COLO668 (cell line): ENCODE data around the gene LPAR1.

Experiments
- DNase-seq: peaks from one replicate; lab custom pipeline; 2025; ENCODE audit not compliant: unreplicated experiment; lab: John Stamatoyannopoulos, UW

The LPAR1 gene

DNA sequence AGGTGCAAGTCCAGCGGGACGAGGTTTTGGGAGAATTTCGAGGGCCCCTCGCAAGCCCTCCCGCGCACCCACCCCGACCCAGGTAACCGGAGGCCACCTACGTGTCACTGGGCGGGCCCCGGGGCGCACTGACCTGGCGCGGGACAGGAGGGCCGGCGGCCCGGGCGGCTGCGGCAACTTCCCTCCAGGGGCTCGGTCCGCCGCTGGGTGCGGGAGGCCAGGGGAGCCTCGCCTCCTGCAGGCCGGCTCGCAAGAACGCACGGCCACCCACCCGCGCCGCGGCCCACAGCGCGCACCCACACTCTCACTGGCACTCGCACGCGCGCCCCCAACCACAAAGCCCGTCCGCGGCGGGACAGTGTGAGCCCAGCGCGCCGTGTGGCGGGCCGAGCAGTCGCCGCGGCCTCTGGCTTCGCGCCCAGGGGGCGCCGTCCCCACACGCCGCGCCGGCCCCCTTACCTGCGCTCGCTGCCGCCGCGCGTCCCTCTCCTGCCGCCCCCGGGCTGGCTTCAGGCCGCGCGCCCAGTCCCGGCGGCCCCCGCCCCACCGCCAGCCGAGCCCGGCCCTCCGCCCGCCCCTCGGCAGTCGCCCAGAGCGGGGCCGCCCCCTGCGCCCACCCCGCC is 451 bp downstream of the LPAR1 start:
- peak; percentile 80 for DNase-seq

DNA sequence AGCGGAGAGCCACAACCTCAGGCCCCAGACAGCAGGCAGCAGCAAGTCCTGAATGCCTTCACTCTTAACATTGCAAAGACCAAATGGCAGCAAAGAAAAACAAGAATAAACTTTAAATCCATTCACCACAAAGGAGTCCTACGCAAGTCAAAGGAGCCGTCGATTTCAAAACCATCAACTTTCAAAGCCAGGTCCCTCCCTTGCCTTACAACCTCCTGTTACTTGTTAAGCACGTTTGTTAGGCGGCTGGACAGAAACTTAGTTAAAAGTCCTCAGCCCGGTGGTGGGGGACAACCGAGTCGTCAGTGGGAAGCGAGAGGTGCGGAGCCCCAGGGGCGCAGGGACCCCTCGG is 938 bp downstream of the LPAR1 start:
- peak; percentile 17 for DNase-seq

DNA sequence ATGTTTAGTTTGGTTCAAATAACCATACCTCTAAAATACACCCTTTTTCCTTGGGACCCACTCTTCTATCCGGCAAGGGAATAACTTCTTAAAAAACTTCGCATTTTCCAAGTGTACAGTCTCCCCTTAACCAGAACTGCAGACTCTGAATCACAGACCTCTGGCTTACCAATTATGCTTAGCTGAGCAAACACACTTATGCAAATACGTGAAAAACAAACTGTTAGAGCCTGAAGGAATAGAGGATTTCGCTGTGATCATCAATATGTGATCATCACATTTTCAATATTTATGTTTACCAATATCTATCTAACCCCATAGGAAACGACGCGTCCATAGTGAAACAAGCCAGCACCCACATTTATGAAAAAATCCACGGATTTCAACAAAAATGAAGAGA is 1.3 kb downstream of the LPAR1 start:
- DNase-seq, result no peak

DNA sequence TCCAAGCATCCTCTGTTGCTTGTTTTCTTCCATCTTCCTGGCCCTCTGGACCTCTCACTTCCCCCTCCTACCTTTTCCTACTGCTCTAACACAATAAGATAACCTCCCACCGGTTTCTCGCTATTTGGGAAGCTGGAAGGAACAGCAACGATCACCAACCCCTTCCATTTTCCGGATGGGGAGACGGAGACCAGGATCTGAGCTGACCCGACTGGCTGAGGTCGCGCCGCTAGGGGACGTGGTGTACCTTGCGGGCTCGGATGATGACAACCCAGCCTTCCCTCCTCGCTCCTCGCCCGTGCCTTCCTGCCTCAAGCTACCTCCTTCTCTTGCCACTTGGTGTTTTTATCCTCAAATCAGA is 1.9 kb downstream of the LPAR1 start:
- DNase-seq, result peak; percentile 80

DNA sequence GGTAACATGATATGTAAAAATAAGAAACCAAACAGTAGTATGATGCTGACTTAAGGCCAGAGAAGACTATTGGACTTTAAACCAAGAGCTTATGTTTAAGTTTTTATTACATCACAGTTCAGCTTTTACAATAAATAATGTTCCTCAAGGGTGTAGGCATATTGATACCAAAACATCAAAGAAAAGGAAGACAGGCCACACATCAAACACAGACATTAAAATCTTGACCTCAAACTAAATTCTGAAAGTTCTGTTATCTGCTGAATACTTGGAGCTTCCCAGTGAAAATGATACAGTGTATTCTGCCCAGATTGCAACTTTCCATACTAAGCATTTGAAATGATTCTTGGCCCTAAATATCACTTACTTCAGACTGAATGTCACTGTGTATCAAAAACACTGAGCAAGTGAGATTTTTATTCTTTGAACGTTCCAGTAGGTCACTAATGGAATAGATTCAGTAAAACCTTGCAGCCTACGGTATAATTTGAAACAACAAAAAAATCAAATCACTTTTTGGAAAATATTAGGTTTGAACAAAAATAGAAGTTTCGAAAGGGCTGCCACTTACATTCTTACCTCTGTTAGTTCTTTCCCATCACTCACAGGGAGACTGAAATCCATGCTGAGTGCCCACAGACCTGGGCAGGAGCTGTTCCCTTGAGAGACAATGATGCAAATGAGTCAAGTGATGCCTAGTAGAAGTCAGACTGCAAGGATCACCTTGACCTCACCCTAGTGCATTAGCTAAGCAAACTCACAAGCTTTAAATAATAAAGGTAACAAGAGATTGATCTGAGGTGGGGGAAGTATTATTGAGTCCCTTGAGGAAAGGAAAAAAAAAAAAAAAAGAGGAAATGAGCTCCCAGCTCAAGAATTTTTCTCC is 2.5 kb downstream of the LPAR1 start:
- no peak for DNase-seq

DNA sequence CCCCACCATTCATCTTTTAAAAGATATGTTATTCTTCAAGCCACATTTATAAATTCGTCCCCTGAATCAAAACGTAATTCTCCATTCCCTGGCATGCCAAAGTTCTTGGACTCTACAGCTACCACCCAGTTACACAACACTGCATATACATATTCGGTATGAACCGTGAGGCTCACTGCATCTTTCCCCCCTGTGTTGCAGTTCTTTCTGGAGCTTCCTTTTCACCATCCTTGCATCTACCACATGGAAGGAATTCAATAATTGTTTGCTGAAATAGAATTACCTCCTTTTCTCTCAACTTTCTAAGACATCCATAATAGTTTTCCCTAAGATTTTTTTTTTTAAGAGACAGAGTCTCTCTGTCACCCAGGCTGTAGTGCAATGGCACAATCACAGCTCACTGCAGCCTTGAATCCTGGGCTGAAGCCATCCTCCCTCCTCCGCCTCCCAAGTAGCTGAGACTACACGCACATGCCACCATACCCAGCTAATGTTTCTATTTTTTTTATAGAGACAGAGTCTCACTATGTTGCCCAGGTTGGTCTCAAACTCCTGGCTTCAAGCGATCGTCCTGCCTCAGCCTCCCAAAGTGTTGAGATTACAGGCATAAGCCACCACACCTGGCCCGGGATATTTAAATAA is 3.3 kb downstream of the LPAR1 start:
- DNase-seq, result no peak

DNA sequence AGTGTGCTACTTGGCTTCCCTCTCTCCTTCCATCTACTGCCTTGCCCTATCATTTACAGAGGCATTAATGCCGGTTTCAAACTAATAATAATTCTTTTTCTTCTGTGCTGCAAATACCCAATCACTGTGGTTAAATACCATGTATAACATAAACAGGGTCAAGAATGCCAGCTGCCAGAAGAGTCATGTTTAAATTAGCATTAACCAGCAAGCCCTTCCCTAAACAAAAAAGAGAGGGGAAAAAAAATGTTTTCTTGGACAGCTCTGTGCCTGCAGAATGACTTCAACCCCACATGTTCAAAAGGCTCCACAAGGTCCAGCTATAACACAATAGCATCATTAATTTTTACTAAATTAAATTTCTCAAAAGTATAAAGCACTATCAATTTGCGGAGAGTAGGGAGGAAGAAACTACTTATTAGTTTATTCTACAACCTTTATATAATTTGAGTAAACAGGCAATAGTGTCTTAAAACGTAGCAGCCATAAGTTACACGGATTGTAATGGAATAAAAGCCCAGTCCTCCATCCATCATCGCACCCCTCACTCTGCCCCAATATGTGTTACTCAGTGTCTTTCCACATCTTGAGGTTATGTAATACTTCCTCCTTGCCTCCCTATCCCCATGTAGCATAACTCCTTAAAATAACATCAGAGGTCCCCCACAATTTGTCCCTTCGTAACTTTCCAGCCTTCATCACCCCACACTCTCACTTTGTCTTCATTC is 3.9 kb downstream of the LPAR1 start:
- DNase-seq, result no peak

DNA sequence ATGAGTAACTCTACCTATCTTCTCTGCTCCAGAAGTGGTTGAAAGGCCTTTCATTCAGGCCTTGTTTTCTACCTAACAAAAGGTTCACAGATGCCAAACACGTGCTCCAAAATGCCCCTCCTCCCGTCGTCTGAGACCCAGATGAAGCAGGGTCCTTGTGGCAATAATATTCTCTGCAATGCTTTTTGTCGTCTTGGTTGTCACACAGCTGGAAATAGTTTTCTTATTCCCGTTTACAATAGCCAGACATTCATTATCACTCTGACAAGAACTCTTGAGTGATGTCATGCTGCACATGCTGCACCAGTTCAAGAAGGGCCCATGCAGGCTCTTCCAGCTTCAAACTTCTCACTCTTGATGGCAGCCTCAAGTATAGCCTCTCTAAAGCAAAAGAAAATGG is 7.8 kb downstream of the LPAR1 start:
- DNase-seq, result no peak

DNA sequence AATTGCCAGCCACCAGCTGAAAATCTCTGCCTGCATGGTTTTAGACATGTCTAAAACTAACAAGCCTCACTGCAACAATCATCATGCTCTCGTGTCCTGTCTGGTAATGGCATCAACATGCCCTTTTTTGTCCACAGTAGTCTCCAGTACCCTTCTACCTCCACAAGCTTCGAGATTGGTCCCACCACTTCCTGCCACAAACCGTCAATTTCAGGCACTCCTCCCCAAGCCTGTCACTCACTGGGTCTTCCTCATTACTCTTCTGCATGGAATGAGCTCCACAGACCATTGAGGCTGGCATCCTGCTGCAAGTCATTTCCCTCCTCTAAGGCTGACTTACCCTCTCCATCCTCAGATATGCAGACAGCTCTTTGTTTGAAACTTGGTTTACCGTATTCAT is 9.0 kb downstream of the LPAR1 start:
- no peak for DNase-seq

DNA sequence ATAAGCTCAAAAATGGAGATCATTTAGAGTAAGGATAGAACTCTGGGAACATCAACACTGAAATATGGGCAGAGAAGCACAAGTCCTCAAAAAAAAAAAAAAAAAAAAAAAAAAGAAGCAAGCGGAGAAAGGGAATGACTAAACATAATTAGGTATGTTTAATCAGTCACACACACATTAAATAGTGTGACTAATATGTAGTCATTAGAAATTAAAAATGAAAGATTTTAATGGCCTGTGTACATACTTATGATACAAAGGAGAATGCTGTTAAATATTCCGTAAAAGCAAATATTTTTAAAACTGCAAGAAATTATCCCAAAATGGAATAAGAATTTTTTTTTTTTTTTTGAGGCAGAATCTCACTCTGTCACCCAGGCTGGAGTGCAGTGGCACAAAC is 10.5 kb downstream of the LPAR1 start:
- DNase-seq, result no peak

DNA sequence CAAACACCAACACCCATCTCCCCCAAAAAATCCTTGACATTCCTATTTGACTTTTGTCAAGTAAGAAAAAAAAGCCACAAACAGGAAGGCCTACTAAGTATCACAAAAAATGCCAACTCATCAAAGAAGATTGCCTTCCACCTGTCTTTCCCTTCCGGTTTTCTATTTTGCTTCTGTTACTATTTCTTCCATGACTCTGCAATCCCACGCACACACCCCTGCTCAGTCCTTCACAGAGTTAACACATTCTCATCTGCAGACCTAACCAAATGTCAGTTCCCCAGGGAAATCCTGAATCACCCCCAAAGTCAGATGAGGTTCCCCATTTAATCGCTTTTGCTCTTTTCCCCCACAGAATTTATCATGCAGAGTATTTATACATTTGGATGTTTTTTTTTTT is 15.1 kb downstream of the LPAR1 start:
- DNase-seq, result no peak

DNA sequence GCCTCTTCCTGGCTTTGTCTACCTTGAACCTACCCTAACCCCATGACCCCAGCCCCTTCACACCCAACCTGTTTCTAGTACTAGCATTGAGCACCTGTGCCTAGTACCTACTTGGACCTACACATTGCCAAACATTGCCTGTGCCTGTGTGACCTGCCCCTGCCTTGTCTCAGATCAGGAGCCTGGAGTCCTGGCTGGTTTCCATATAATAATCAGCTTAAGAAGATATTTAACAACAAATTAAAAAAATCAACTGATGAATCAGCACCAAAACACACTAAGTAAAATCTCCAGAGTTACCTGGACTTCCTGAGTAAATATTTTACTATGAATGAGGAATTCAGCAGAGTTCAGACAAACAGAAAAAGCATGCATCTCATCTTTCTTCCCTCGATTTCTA is 17.7 kb downstream of the LPAR1 start:
- no peak for DNase-seq

DNA sequence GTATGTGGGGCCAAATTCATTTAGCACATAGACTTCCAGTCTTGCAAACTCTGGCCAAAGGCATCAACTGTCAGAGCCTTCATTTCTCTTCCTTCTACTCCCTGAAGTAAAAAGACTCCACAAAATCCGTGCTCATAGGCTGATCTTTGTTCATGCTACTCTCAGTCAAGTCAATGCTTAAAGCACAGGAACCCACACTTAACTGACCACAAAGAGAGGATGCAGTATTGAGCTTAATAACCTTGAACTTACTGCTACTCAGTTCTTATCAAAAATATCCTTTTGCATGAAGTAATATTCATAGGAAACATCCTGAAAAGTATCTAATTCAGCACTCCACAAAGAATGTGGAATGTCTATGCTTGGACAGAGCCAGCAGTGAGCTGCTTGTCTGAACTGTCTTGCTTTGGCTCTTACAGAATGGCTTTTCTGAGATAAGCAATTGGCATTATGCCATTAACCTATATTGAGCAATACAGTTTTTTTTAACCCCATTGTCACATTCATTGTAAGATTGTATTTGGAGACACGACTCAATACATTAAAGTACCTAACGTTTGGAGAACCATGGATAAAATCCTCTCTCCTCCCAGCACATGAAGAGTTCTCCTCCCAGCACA is 21.7 kb downstream of the LPAR1 start:
- no peak for DNase-seq

DNA sequence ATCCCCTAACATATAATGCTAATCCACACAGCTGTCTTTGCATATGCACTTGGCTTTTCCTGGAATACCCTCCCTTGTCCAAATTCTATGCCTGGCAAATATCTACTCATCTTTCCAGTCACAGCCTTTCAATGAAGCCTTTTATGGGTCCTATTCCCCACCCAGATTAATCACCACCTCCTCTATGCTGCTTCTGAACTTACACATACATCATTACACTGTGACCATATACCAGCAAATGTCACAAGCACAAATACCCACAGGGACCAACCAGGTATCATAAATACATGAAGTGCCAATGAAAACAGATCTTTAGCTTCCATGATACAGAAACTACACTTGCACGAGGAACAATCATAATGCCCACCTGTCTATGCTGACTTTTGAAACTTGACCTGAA is 22.3 kb downstream of the LPAR1 start:
- DNase-seq, result peak; percentile 63

DNA sequence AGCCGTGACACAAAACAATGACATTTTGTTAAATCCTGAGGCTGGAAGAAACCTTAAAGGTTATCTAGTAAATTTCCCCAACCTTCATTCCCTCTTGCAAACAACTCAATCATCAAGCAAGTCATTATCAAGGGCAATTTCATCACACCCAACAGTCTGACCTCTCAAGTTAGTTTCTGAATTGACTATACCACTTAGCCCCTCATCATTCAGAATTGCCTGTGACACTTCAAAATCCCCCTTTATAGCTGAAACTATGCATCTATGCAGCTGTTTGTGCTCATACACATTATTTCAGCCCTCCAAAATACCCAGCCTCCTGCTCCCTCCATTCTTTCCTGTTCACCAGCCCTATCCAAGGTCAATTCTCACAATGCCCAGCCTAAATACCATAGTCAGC is 24.6 kb downstream of the LPAR1 start:
- DNase-seq, result no peak

DNA sequence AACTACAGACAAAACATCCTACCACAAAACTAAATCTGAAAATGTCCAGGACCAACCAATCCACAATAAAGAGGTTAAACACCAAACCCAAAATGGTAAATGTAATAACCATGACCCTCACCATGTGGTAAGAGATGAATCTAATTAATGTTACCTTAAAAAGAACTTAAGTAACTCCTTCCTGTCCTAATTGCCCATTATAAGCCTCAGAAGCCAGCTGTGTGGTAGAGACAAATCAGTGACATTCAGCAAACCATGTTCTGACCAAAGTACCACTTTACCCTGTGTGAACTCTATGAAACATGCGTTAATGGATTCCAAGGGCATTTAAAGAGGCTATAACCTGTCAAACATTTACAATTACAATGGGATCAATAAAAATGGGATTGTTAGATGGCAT is 25.0 kb downstream of the LPAR1 start:
- DNase-seq, result no peak

DNA sequence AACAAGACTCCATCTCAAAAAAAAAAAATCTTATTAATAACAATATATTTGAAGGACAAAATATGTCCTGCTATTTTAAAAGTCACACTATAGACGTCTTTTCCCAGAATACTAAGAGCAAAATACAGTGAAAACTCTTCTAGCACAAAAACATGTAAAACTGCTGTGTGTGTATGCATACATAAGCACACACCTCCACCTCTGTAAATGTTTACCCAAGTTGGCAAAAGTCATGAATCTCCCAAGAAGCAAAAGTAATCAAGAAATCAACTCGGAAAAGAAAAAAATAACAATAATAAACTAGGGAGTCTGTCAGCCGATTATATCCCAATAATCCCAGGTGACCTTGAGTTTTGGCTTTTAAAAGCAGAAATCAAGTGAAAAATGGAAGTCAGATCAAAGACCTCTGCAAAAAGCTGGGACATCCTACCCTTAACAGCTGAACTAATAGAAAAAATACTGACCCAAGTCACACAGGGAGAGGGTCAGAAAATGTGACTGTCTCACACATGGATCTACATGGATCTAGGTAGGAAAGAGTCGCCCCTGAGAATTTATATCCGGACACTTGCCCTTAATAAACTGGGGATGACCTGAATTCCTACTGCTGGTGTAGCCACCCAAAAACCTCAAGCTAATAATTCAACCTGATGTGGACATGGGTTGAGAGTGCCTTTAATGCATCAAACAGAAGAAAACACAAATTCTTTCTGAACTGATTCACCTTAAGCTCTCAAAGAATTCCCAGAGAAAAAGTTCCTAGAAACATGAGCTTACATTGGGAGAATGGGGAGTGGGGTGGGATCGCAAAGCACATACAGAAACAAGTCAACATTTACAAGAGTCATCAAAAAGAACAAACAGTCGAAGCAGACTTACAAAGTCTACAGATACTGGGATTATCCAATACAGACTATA is 29.9 kb downstream of the LPAR1 start:
- no peak for DNase-seq

DNA sequence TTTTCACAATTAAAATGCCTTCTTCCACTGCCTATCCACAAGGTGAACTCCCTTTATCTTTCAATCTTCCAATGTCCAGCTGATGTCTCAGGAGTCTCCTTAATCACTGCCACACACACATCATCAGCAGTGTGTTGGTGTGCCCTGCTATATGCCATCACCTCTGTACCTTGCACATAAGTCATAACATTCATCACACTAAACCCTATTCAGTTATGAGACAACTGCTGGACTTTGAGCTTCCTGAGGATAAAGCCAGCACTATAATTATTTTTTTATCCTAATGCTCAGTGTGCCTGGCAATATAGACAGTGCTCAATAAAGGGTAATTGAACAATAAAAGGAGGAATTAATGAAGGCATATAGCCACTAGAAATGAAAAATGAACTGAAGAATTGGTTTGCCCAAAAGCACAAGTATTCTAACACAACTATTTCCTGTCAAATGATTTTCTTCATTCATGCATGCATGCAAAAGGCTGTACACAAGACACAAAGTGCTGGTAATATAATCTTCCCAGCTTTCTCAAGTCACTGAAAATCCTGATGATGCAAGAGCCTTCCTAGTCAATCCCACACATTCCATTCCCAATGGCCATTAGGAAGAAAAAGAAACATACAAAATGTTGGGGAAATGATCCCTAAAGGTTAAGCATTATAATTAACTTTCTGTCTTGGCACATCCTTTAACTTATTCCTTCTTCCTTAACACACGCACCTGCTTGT is 32.4 kb downstream of the LPAR1 start:
- no peak for DNase-seq

DNA sequence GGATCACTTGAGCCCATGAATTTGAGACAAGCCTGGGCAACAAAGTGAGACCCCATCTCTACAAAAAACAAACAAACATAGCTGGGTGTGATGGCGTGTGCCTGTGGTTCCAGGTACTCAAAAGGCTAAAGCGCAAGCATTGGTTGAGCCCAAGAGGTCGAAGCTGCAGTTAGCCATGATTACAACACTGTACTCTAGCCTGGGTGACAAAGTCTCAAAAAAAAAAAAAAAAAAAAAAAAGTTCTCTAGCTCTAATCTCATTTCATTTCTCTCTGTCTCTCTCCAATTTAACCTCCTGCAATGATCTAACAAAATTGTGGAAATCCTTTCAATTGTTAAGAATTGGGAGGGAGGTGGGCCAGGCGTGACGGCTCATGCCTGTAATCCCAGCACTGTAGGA is 33.3 kb downstream of the LPAR1 start:
- no peak for DNase-seq

DNA sequence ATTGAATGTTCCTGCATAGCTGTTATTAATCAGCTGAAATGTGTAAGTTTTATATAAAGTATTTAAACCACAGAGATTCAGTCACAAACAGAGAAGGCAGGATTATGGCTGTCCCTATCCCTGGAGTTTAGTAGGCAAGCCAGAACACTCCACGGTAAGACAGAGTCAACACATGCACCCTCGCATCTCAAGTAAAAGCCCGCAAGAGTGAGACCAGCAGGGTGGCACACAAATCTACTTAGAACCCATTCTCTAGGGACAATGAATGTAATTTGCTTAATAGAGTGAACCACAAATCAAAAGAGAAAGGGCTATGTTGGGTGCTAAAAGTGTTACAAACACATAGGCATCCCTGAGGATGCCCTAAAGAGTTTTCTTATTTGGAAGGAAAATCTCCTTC is 35.1 kb downstream of the LPAR1 start:
- DNase-seq, result no peak
